ENCODE measurements around the gene FMO4.
"Not testable (repeated sequence)": the region's sequence is repeated elsewhere in the genome, so short reads cannot be mapped to it uniquely, and the experiment has no call there.

FMO4 gene

GRCh38 chr1:171335964-171336363, 22.0 kb downstream of the FMO4 start:
- DNase-seq, result no peak

DNA sequence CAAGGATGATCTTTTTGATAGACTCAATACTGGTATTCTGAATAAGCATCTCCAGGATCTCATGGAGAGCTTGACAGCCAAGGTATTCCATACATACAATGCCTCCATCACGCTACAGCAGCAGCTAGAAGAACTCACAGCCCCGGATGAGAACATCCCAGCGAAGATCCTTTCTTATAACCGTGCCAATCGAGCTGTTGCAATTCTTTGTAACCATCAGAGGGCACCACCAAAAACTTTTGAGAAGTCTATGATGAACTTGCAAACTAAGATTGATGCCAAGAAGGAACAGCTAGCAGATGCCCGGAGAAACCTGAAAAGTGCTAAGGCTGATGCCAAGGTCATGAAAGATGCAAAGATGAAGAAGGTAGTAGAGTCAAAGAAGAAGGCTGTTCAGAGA, 25.4 kb downstream of the FMO4 start:
- not testable (repeated sequence) for DNase-seq

- DNase-seq, result no peak
These were observed 29.9 kb downstream of the FMO4 start for GRCh38 chr1:171343727-171344472.

DNA sequence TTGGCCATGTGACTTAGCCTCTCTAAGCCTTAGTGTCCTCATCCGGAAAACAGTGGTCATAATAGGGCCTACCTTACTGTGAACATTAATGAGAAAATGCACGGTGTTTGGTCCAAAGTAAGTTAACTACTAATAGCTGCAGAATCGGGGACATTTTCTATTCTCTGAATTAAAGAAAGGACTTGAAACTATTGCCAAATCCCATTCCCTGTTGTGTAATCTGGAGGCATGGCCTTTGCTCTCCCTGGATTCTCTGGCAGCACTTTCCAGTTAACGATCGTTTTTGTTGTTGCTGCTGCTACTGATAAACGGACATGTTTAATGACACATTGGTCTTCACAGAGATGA, 30.5 kb downstream of the FMO4 start:
- DNase-seq, result no peak

- no peak for DNase-seq
These were observed 31.6 kb downstream of the FMO4 start for GRCh38 chr1:171345536-171345935.

GRCh38 chr1:171346881-171347280, 32.9 kb downstream of the FMO4 start:
- DNase-seq, result no peak

DNA sequence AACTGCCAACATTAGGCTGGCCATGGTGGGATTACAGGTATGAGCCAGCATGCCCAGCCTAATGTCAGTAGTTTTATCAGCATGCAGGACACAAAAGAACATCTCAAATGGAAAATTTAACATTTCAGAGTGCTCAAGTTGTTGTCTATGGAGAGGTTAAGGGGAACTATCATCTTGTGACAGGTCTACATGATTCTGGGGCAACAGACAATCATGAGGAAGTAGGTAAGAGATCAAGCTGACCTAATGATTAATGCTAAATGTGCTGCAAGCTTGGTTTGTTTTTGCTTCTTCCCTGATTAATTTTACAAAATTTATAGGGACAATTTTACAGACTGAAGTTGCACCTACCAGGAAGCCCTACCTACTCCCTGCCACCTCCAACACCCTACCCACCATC, 36.6 kb downstream of the FMO4 start:
- DNase-seq, result no peak

GRCh38 chr1:171351961-171352360, 38.0 kb downstream of the FMO4 start:
- no peak for DNase-seq

DNA sequence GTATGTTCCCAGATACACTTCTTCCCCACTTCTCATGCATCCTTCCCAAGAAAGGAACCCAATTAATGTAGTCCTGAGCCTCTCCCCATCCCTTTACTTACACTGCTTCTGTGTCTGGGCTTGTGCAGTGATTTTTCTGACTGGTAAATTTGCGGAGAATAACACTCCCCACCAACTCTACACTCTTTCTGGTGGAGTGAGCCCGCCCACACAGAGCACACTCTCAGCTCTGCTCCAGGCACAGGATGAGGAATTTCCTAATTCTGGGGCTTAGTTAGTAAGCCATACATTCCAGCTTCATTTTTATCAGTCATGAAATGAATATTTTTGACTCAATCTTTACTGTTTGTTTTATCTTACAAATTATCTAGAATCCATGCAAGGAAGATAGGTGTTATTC, 38.6 kb downstream of the FMO4 start:
- DNase-seq, result no peak

DNA sequence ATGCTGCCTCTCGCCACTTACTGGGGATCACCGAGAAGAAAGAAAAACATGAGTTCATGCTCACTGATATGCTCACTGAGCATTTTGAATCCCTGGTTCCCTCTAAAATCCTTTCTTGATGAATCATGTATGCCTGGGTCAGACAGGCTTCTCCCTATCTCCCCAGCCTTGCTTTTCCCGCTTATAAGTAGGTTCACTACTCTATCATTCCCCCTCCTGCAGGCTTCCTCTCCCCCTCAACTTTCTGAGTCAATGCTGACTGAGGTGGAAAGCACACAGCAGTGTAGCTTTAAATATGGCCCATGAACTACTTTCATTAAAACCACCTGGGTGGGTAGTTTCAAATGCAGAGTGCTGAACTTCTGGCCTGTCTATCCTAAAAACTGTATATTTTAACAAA, 41.7 kb downstream of the FMO4 start:
- DNase-seq, result no peak

GRCh38 chr1:171357179-171357578, 43.2 kb downstream of the FMO4 start:
- no peak for DNase-seq

- DNase-seq, result not testable (repeated sequence)
These were observed 45.3 kb downstream of the FMO4 start for GRCh38 chr1:171359355-171359648.

- not testable (repeated sequence) for DNase-seq
These were observed 45.9 kb downstream of the FMO4 start for GRCh38 chr1:171359731-171360527.

DNA sequence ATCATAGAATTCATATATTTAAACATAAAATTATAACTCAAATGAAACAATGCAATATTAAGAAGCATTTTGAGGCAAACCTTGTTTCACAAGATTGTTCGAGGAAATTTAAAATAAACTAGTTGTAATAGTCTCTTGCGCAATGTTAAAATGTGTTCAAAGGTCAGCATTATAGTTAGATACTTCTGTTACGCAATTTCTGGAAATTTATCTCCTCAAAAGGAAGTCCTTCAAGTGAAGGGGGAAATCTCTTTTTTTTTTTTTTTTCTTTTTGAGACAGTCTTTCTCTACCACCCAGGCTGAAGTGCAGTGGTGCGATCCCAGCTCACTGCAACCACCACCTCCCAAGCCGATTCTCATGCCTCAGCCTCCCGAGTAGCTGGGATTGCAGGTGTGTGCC, 52.1 kb downstream of the FMO4 start:
- no peak for DNase-seq

DNA sequence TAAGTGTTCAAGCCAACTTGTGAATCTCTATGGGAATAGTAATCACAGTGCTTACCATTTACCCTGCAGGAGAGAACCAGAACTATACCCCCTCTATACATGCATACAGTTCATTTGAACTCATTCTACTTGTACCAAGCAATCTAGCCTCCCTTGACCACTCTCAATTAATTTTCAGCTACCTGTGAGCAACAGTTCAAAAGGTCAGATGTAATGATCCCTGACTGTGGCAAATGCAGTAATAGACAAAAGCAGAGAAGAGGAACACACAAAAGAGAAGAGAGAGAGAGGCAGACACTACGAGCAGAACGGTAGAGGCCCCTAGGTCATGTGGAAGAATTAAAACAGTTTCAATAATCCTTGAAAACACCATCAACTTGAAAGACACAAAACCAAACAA, 52.8 kb downstream of the FMO4 start:
- DNase-seq, result no peak

DNA sequence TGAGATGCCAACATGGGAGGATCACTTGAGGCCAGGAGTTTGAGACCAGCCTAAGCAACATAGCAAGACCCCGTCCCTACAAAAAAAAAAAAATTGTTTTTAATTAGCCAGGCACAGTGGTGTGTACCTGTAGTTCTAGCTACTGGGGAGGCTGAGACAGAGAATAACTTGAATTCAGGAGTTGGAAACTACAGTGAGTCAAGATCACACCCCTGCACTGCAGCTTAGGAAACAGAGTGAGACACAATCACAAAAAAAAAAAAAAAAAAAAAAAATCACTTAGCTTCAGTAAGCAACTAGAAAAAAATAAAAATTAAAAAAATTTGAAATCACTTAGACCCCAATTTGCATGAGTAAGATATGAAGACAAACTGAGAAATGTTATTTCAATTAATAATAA, 53.5 kb downstream of the FMO4 start:
- DNase-seq, result no peak

- no peak for DNase-seq
These were observed 58.6 kb downstream of the FMO4 start for GRCh38 chr1:171372418-171373084.

DNA sequence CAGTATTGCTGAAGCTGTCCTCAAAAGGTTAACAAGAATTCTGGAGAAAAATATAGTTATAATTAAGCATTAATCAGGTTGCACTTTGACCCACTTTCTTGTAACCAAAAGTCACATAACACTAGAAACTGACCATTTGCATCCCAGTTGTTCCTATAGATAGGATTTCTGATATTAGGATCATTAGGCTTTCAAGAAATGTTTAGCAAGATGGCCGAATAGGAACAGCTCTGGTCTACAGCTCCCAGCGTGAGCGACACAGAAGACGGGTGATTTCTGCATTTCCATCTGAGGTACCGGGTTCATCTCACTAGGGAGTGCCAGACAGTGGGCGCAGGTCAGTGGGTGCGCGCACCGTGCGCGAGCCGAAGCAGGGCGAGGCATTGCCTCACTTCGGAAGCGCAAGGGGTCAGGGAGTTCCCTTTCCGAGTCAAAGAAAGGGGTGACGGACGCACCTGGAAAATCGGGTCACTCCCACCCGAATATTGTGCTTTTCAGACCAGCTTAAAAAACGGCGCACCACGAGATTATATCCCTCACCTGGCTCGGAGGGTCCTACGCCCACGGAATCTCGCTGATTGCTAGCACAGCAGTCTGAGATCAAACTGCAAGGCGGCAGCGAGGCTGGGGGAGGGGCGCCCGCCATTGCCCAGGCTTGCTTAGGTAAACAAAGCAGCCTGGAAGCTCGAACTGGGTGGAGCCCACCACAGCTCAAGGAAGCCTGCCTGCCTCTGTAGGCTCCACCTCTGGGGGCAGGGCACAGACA, 59.6 kb downstream of the FMO4 start:
- not testable (repeated sequence) for DNase-seq

- no peak for DNase-seq
These were observed 65.9 kb downstream of the FMO4 start for GRCh38 chr1:171379846-171380245.

DNA sequence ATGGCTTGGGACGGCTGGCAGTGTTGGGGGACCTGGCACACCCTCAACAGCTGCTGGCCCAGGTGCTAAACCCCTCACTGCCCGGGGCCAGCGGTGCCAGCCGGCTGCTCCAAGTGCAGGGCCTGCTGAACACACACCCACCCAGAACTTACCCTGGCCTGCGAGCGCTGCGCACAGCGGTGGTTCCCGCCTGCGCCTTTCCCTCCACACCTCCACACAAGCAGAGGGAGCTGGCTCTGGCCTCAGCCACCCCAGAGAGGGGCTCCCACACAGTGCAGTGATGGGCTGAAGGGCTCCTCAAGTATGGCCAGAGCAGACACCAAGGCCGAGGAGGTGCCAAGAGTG, 67.9 kb downstream of the FMO4 start:
- DNase-seq, result no peak

- no peak for DNase-seq
These were observed 70.5 kb downstream of the FMO4 start for GRCh38 chr1:171384496-171384895.

GRCh38 chr1:171389171-171389570, 75.2 kb downstream of the FMO4 start:
- DNase-seq, result no peak

DNA sequence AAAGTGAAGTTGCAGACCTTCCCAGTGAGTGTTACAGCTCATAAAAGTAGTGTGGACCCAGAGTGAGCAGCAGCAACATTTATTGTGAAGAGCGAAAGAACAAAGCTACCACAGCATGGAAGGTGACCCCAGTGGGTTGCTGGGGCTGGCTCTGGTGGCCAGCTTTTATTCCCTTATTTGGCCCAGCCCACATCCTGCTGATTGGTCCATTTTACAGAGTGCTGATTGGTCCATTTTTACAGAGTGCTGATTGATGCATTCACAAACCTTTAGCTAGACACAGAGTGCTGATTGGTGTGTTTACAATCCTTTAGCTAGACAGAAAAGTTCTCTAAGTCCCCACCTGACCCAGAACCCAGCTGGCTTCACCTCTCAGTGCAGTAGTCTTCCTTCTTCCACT, 76.8 kb downstream of the FMO4 start:
- not testable (repeated sequence) for DNase-seq

All from NCI-H524 treated with DMSO at 0.1 percent for 48 hours (cell line).